NCI-H128 (cell line): ENCODE data around the gene NCAM1.

ENCODE experiments used
- DNase-seq: peaks from one replicate; lab custom pipeline; 2025; ENCODE audit not compliant: unreplicated experiment; lab: John Stamatoyannopoulos, UW

NCAM1 gene

GRCh38 chr11:113197446-113197845 is 236.2 kb downstream of the NCAM1 start:
- DNase-seq = no peak

GRCh38 chr11:113198972-113199661 is 237.9 kb downstream of the NCAM1 start:
- no peak for DNase-seq

- DNase-seq = no peak
Observed at GRCh38 chr11:113199866-113200265, 238.6 kb downstream of the NCAM1 start.

GRCh38 chr11:113201054-113201818 is 240.0 kb downstream of the NCAM1 start:
- DNase-seq = no peak

- DNase-seq = no peak
Observed at GRCh38 chr11:113202431-113202830, 241.2 kb downstream of the NCAM1 start.

GRCh38 chr11:113203141-113203753 is 242.0 kb downstream of the NCAM1 start:
- no peak for DNase-seq

- DNase-seq = no peak
Observed at GRCh38 chr11:113204280-113204679, 243.1 kb downstream of the NCAM1 start.

GRCh38 chr11:113213549-113213948 is 252.3 kb downstream of the NCAM1 start:
- no peak for DNase-seq

- DNase-seq = no peak
Observed at GRCh38 chr11:113222241-113222640, 261.0 kb downstream of the NCAM1 start.

GRCh38 chr11:113234888-113235287 is 273.7 kb downstream of the NCAM1 start:
- DNase-seq = no peak

GRCh38 chr11:113237261-113237660 is 276.0 kb downstream of the NCAM1 start:
- DNase-seq = no peak

- no peak for DNase-seq
Observed at GRCh38 chr11:113238721-113239120, 277.5 kb downstream of the NCAM1 start.

- DNase-seq = no peak
Observed at GRCh38 chr11:113240389-113240788, 279.2 kb downstream of the NCAM1 start.

GRCh38 chr11:113240790-113241635 is 279.8 kb downstream of the NCAM1 start:
- DNase-seq = no peak

- DNase-seq = no peak
Observed at GRCh38 chr11:113241636-113242054, 280.4 kb downstream of the NCAM1 start.

- DNase-seq = no peak
Observed at GRCh38 chr11:113242060-113242459, 280.8 kb downstream of the NCAM1 start.

- no peak for DNase-seq
Observed at GRCh38 chr11:113242767-113243397, 281.7 kb downstream of the NCAM1 start.

- DNase-seq = no peak
Observed at GRCh38 chr11:113243696-113244095, 282.5 kb downstream of the NCAM1 start.

GRCh38 chr11:113245216-113245615 is 284.0 kb downstream of the NCAM1 start:
- DNase-seq = no peak

GRCh38 chr11:113247221-113247620 is 286.0 kb downstream of the NCAM1 start:
- no peak for DNase-seq

- no peak for DNase-seq
Observed at GRCh38 chr11:113247966-113248365, 286.7 kb downstream of the NCAM1 start.
